HuH-7 (cell line): ENCODE measurements around the gene PUM2.
A peak's percentile ranks its signal among the peaks of the same experiment; 100 is the strongest.

Source experiments
- DNase-seq: peaks from one replicate; pipeline ENCODE4 v3.0.0; 2011; ENCODE audit warnings: low spot score

Gene PUM2

GRCh38 chr2:20339012-20339411, 11.6 kb downstream of the PUM2 start:
- DNase-seq: no peak

- DNase-seq: no peak
These were observed 15.9 kb downstream of the PUM2 start for GRCh38 chr2:20334605-20335203.

- DNase-seq: no peak
These were observed 16.9 kb downstream of the PUM2 start for GRCh38 chr2:20333738-20334137.

GRCh38 chr2:20330192-20330591, 20.5 kb downstream of the PUM2 start:
- no peak for DNase-seq

- no peak for DNase-seq
These were observed 23.3 kb downstream of the PUM2 start for GRCh38 chr2:20327370-20327769.

GRCh38 chr2:20326163-20326780, 24.4 kb downstream of the PUM2 start:
- DNase-seq: peak; percentile 26

- no peak for DNase-seq
These were observed 27.9 kb downstream of the PUM2 start for GRCh38 chr2:20322527-20323300.

GRCh38 chr2:20317690-20318089, 33.0 kb downstream of the PUM2 start:
- DNase-seq: no peak

GRCh38 chr2:20317197-20317596, 33.4 kb downstream of the PUM2 start:
- no peak for DNase-seq

GRCh38 chr2:20314562-20315501, 35.8 kb downstream of the PUM2 start:
- DNase-seq: no peak

GRCh38 chr2:20313659-20314058, 37.0 kb downstream of the PUM2 start:
- no peak for DNase-seq

GRCh38 chr2:20309001-20309400, 41.6 kb downstream of the PUM2 start:
- no peak for DNase-seq

- DNase-seq: no peak
These were observed 43.3 kb downstream of the PUM2 start for GRCh38 chr2:20307311-20307710.

- DNase-seq: no peak
These were observed 46.2 kb downstream of the PUM2 start for GRCh38 chr2:20304411-20304810.

- DNase-seq: no peak
These were observed 46.7 kb downstream of the PUM2 start for GRCh38 chr2:20303966-20304365.

- no peak for DNase-seq
These were observed 48.6 kb downstream of the PUM2 start for GRCh38 chr2:20302019-20302418.

- DNase-seq: no peak
These were observed 50.0 kb downstream of the PUM2 start for GRCh38 chr2:20300656-20301055.

GRCh38 chr2:20299113-20299512, 51.5 kb downstream of the PUM2 start:
- no peak for DNase-seq

- no peak for DNase-seq
These were observed 56.4 kb downstream of the PUM2 start for GRCh38 chr2:20294231-20294630.

GRCh38 chr2:20292984-20293383, 57.7 kb downstream of the PUM2 start:
- DNase-seq: no peak

- DNase-seq: no peak
These were observed 58.7 kb downstream of the PUM2 start for GRCh38 chr2:20291846-20292408.

GRCh38 chr2:20291106-20291564, 59.5 kb downstream of the PUM2 start:
- DNase-seq: peak; percentile 70
